Kidney glomerular epithelial cell (primary cell): Measurements from ENCODE around the gene ZCCHC14.
A peak's percentile ranks its signal among the peaks of the same experiment; 100 is the strongest.
"Not testable (repeated sequence)": the region's sequence is repeated elsewhere in the genome, so short reads cannot be mapped to it uniquely, and the experiment has no call there.

Experiments used
- DNase-seq: peaks from one replicate; lab custom pipeline; 2025; lab: John Stamatoyannopoulos, UW

Gene ZCCHC14

GRCh38 chr16:87409153-87409552 is 83.7 kb downstream of the ZCCHC14 start:
- DNase-seq, result no peak

GRCh38 chr16:87407511-87408112 is 85.2 kb downstream of the ZCCHC14 start:
- DNase-seq, result no peak

GRCh38 chr16:87406495-87407088 is 86.2 kb downstream of the ZCCHC14 start:
- DNase-seq, result no peak

- DNase-seq, result no peak
Observed at GRCh38 chr16:87404764-87405625, 87.8 kb downstream of the ZCCHC14 start.

- no peak for DNase-seq
Observed at GRCh38 chr16:87395181-87395842, 97.5 kb downstream of the ZCCHC14 start.

GRCh38 chr16:87393680-87394055 is 99.2 kb downstream of the ZCCHC14 start:
- no peak for DNase-seq

GRCh38 chr16:87392821-87393679 is 99.8 kb downstream of the ZCCHC14 start:
- DNase-seq, result peak; percentile 54

GRCh38 chr16:87391950-87392820 is 100.6 kb downstream of the ZCCHC14 start, which contains the start of gene MAP1LC3B:
Gene MAP1LC3B, plus strand, starts transcription at chr16:87392336. Its CDS starts 92 bp downstream, at chr16:87392428.
- peak; percentile 92 for DNase-seq

- DNase-seq, result no peak
Observed at GRCh38 chr16:87391324-87391949, 101.4 kb downstream of the ZCCHC14 start.

- no peak for DNase-seq
Observed at GRCh38 chr16:87390641-87391323, 102.0 kb downstream of the ZCCHC14 start.

GRCh38 chr16:87389914-87390313 is 102.9 kb downstream of the ZCCHC14 start:
- not testable (repeated sequence) for DNase-seq

- no peak for DNase-seq
Observed at GRCh38 chr16:87389245-87389644, 103.6 kb downstream of the ZCCHC14 start.

GRCh38 chr16:87388818-87389134 is 104.0 kb downstream of the ZCCHC14 start:
- DNase-seq, result no peak

- peak; percentile 100 for DNase-seq
Observed at GRCh38 chr16:87387942-87388817, 104.6 kb downstream of the ZCCHC14 start.

- DNase-seq, result not testable (repeated sequence)
Observed at GRCh38 chr16:87384875-87385167, 108.0 kb downstream of the ZCCHC14 start.

- no peak for DNase-seq
Observed at GRCh38 chr16:87384162-87384874, 108.5 kb downstream of the ZCCHC14 start.

- DNase-seq, result peak; percentile 80
Observed at GRCh38 chr16:87383505-87384161, 109.2 kb downstream of the ZCCHC14 start, which contains the start of gene FBXO31. Gene FBXO31, minus strand, starts transcription at chr16:87383776. Its CDS starts 32 bp downstream, at chr16:87383744.
